H9 (cell line): ENCODE measurements around the gene PTPRN2. TPM values are rescaled to one million over a fixed set of nuclear protein-coding genes. Genes with fewer than 3 reads are reported as not detected.

Source experiments
- DNase-seq: peaks from one replicate; pipeline ENCODE4 v3.0.0-alpha.2; 2017
- H2AFZ ChIP-seq: one replicate; pipeline ENCODE4 v1.6.1; 2013; ENCODE audit warnings: mild to moderate bottlenecking, low read length, control low read depth, moderate library complexity
- H2AK5ac ChIP-seq: 2 replicates; pipeline ENCODE4 v1.6.1; 2013; ENCODE audit warnings: low read length, control low read depth, mixed read lengths; ENCODE audit not compliant: insufficient read length
- H2BK120ac ChIP-seq: one replicate; pipeline ENCODE4 v1.6.1; 2013; ENCODE audit warnings: low read depth, mild to moderate bottlenecking, low read length, control low read depth, inconsistent platforms; ENCODE audit not compliant: poor library complexity, severe bottlenecking
- H2BK12ac ChIP-seq: 2 replicates; pipeline ENCODE4 v1.6.1; 2013; ENCODE audit warnings: low read length, control low read depth, mixed read lengths, low read depth; ENCODE audit not compliant: insufficient read length
- H2BK15ac ChIP-seq: 2 replicates; pipeline ENCODE4 v1.6.1; 2013; ENCODE audit warnings: low read depth, low read length, control low read depth
- H2BK20ac ChIP-seq: one replicate; pipeline ENCODE4 v1.6.1; 2013; ENCODE audit warnings: low read depth, mild to moderate bottlenecking, low read length, control low read depth, inconsistent platforms; ENCODE audit not compliant: poor library complexity, severe bottlenecking
- H2BK5ac ChIP-seq: 2 replicates; pipeline ENCODE4 v1.6.1; 2013; ENCODE audit warnings: low read length, control low read depth, mixed read lengths; ENCODE audit not compliant: insufficient read length
- H3K14ac ChIP-seq: 2 replicates; pipeline ENCODE4 v1.6.1; 2013; ENCODE audit warnings: low read length, control low read depth; ENCODE audit not compliant: insufficient read depth
- H3K18ac ChIP-seq: 2 replicates; pipeline ENCODE4 v1.6.1; 2013; ENCODE audit warnings: low read depth, mild to moderate bottlenecking, mixed read lengths, low read length, control low read depth; ENCODE audit not compliant: insufficient read length
- H3K23ac ChIP-seq: 2 replicates; pipeline ENCODE4 v1.6.1; 2013; ENCODE audit warnings: low read length, control low read depth, mixed read lengths, low read depth; ENCODE audit not compliant: insufficient read length
- H3K23me2 ChIP-seq: 2 replicates; pipeline ENCODE4 v1.6.1; 2013; ENCODE audit warnings: low read depth, mild to moderate bottlenecking, mixed read lengths, low read length, control low read depth; ENCODE audit not compliant: insufficient read length, poor library complexity, severe bottlenecking
- H3K27ac ChIP-seq: 2 replicates; pipeline ENCODE4 v1.5.1; 2013; ENCODE audit warnings: low read length, control low read depth, mixed read lengths, low read depth; ENCODE audit not compliant: insufficient read length
- H3K27me3 ChIP-seq: 2 replicates; pipeline ENCODE4 v1.6.1; 2013; ENCODE audit warnings: low read length, control low read depth, inconsistent platforms; ENCODE audit not compliant: insufficient read depth
- H3K4ac ChIP-seq: 2 replicates; pipeline ENCODE4 v1.6.1; 2013; ENCODE audit warnings: low read depth, mild to moderate bottlenecking, control low read depth, inconsistent platforms, low read length, moderate library complexity
- H3K4me1 ChIP-seq: 2 replicates; pipeline ENCODE4 v1.6.1; 2013; ENCODE audit warnings: low read length, control low read depth, inconsistent platforms; ENCODE audit not compliant: insufficient read depth
- H3K4me2 ChIP-seq: 2 replicates; pipeline ENCODE4 v1.6.1; 2013; ENCODE audit warnings: low read length, control low read depth, mixed read lengths; ENCODE audit not compliant: insufficient read length, insufficient read depth
- H3K56ac ChIP-seq: 2 replicates; pipeline ENCODE4 v1.6.1; 2013; ENCODE audit warnings: low read depth, mild to moderate bottlenecking, mixed read lengths, low read length, control low read depth; ENCODE audit not compliant: insufficient read length
- H3K79me1 ChIP-seq: 2 replicates; pipeline ENCODE4 v1.6.1; 2013; ENCODE audit warnings: low read depth, mild to moderate bottlenecking, moderate library complexity, low read length, control low read depth, inconsistent platforms; ENCODE audit not compliant: insufficient read depth, poor library complexity, severe bottlenecking
- H3K79me2 ChIP-seq: 2 replicates; pipeline ENCODE4 v1.6.1; 2013; ENCODE audit warnings: low read length, control low read depth, inconsistent platforms; ENCODE audit not compliant: insufficient read depth
- H3K9ac ChIP-seq: 2 replicates; pipeline ENCODE4 v1.6.1; 2013; ENCODE audit warnings: low read length, control low read depth, mixed read lengths; ENCODE audit not compliant: insufficient read length; ENCODE audit errors: extremely low read depth
- H3K9me3 ChIP-seq: one replicate; pipeline ENCODE4 v1.6.1; 2013; ENCODE audit warnings: low read depth, low read length, inconsistent platforms; ENCODE audit not compliant: control insufficient read depth
- H3T11ph ChIP-seq: one replicate; pipeline ENCODE4 v1.6.1; 2013; ENCODE audit warnings: mild to moderate bottlenecking, low read length, control low read depth, inconsistent platforms
- H4K20me1 ChIP-seq: one replicate; pipeline ENCODE4 v1.6.1; 2013; ENCODE audit not compliant: control insufficient read depth, insufficient read length, insufficient read depth
- H4K5ac ChIP-seq: 2 replicates; pipeline ENCODE4 v1.6.1; 2013; ENCODE audit warnings: low read depth, mild to moderate bottlenecking, mixed read lengths, low read length, control low read depth; ENCODE audit not compliant: insufficient read length
- H4K8ac ChIP-seq: replicated peaks from 2 replicates; pipeline ENCODE4 v1.6.1; 2013; ENCODE audit warnings: low read length, control low read depth, mixed read lengths, low read depth; ENCODE audit not compliant: insufficient read length
- H4K91ac ChIP-seq: 2 replicates; pipeline ENCODE4 v1.6.1; 2013; ENCODE audit warnings: low read depth, mild to moderate bottlenecking, moderate library complexity, mixed read lengths, low read length, control low read depth; ENCODE audit not compliant: insufficient read length
- H3K27ac Mint-ChIP-seq, 3 experiments: 2 replicates in 2 of 3; 3 replicates in 1 of 3; pipeline ENCODE4 v1.8.0; 2020 to 2021; ENCODE audit warnings: mixed read lengths in 3 of 3, mild to moderate bottlenecking in 1 of 3, moderate library complexity in 1 of 3
- H3K27me3 Mint-ChIP-seq: 2 replicates; pipeline ENCODE4 v1.8.0; 2021; ENCODE audit warnings: low read depth, mild to moderate bottlenecking, moderate library complexity, mixed read lengths
- H3K36me3 Mint-ChIP-seq, 3 experiments: 2 replicates in 2 of 3; 3 replicates in 1 of 3; pipeline ENCODE4 v1.8.0; 2020 to 2021; ENCODE audit warnings: low read depth in 3 of 3, mixed read lengths in 3 of 3; ENCODE audit not compliant: insufficient read depth in 1 of 3
- H3K4me1 Mint-ChIP-seq, 2 experiments: 2 replicates each; pipeline ENCODE4 v1.8.0; 2020; ENCODE audit warnings: mixed read lengths in 2 of 2
- H3K4me3 Mint-ChIP-seq, 2 experiments: 2 replicates in 1 of 2; 3 replicates in 1 of 2; pipeline ENCODE4 v1.8.0; 2020 to 2021; ENCODE audit warnings: mild to moderate bottlenecking in 2 of 2, mixed read lengths in 2 of 2, moderate library complexity in 1 of 2
- H3K9me3 Mint-ChIP-seq, 2 experiments: 2 replicates in 1 of 2; 3 replicates in 1 of 2; pipeline ENCODE4 v1.8.0; 2020; ENCODE audit warnings: mild to moderate bottlenecking in 2 of 2, mixed read lengths in 2 of 2, moderate library complexity in 1 of 2
- WGBS: extraction: QIAGEN DNeasy Blood & Tissue Kit; methylation state at CpG from one replicate; pipeline ENCODE4 v1.1.7; 2013; ENCODE audit warnings: missing lambda C conversion rate, low lambda C conversion rate, mixed read lengths; ENCODE audit not compliant: insufficient read length; ENCODE audit errors: extremely low coverage; 5-methylcytosine and 5-hydroxymethylcytosine counted together
- total RNA-seq: library from RNA; stranded (reverse); gene quantifications from 2 replicates; pipeline ENCODE4 v1.2.1, GENCODE V29; 2021
- TF ChIP-seq, protein P1 (sequence below): fragments of 200-600 bp; sonication (generic); conservative IDR thresholded peaks from 3 replicates; pipeline ENCODE4 v1.8.0; 2021; ENCODE audit warnings: antibody characterized with exemption, mild to moderate bottlenecking

The PTPRN2 gene
- total RNA-seq, 1 experiment from 2014 or later = 5.2 TPM

DNA sequence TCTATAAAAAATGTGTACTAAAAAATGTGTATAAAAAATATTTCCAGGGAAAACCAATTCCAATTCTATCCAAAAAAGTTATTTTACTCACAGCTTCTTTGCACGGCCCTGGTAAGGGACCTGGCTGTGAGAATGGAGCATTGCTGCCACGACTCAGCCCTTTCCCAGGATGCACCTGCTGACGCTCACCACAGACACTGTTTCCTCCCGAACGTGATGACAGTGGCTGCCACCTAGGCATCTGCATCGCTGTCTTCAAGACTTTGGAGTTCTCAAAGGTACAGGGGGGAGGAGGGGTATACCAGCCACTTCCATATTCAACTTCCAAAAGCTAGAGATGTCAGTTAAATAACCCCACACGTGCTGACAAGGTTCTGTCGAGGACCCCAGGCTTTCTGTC lies 23.9 kb upstream of the PTPRN2 start:
- H2AFZ ChIP-seq = no peak overlapping the region
- H2BK120ac ChIP-seq = no peak overlapping the region
- Mint-ChIP-seq H3K27me3 (no peaks in the 10 kb centered on the region), H3K27ac (no peak overlapping the region), H3K4me1 (peaks cover 6 to 12% of the 10 kb centered on the region in 2 experiments), H3K9me3 (no peaks in the 10 kb centered on the region), H3K36me3 (peaks cover 10 to 38% (median 29%) of the 10 kb centered on the region in 3 experiments), H3K4me3 (no peak overlapping the region)
- H2BK15ac ChIP-seq = no peak overlapping the region
- no peak overlapping the region for H3K9ac ChIP-seq
- no peak overlapping the region for H2BK12ac ChIP-seq
- no peak overlapping the region for H2BK20ac ChIP-seq
- H3K27ac ChIP-seq = no peak overlapping the region
- no peaks in the 10 kb centered on the region for H3K79me1 ChIP-seq
- no peak overlapping the region for H4K91ac ChIP-seq
- H3K23ac ChIP-seq = no peak overlapping the region
- H4K20me1 ChIP-seq = no peaks in the 10 kb centered on the region
- H4K8ac ChIP-seq = no peak overlapping the region
- no peaks in the 10 kb centered on the region for H3K27me3 ChIP-seq
- no peak overlapping the region for H2BK5ac ChIP-seq
- H3K79me2 ChIP-seq = no peaks in the 10 kb centered on the region
- no peak overlapping the region for H3K4me2 ChIP-seq
- H3K56ac ChIP-seq = no peak overlapping the region
- H4K5ac ChIP-seq = no peak overlapping the region
- no peaks in the 10 kb centered on the region for H3K23me2 ChIP-seq
- no peaks in the 10 kb centered on the region for H3K9me3 ChIP-seq
- no peak overlapping the region for H3K4ac ChIP-seq
- no peak overlapping the region for H3K18ac ChIP-seq
- H2AK5ac ChIP-seq = no peak overlapping the region
- no peak overlapping the region for H3T11ph ChIP-seq
- DNase-seq = no peak
- H3K4me1 ChIP-seq = no peaks in the 10 kb centered on the region
- H3K14ac ChIP-seq = no peak overlapping the region
- TF ChIP-seq, protein P1, sequence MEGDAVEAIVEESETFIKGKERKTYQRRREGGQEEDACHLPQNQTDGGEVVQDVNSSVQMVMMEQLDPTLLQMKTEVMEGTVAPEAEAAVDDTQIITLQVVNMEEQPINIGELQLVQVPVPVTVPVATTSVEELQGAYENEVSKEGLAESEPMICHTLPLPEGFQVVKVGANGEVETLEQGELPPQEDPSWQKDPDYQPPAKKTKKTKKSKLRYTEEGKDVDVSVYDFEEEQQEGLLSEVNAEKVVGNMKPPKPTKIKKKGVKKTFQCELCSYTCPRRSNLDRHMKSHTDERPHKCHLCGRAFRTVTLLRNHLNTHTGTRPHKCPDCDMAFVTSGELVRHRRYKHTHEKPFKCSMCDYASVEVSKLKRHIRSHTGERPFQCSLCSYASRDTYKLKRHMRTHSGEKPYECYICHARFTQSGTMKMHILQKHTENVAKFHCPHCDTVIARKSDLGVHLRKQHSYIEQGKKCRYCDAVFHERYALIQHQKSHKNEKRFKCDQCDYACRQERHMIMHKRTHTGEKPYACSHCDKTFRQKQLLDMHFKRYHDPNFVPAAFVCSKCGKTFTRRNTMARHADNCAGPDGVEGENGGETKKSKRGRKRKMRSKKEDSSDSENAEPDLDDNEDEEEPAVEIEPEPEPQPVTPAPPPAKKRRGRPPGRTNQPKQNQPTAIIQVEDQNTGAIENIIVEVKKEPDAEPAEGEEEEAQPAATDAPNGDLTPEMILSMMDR = no peak
- WGBS = no CpG with 5 or more reads among the region's 8 CpGs
